GM21390 (cell line): Measurements from ENCODE around the gene PRRG1.
"Not testable (repeated sequence)": the region's sequence is repeated elsewhere in the genome, so short reads cannot be mapped to it uniquely, and the experiment has no call there.

Experiments
- ATAC-seq: cut with Tn5 transposase; IDR thresholded peaks from one replicate; pipeline ENCODE4 v1.9.1; 2021; ENCODE audit not compliant: unreplicated experiment

Gene PRRG1

DNA sequence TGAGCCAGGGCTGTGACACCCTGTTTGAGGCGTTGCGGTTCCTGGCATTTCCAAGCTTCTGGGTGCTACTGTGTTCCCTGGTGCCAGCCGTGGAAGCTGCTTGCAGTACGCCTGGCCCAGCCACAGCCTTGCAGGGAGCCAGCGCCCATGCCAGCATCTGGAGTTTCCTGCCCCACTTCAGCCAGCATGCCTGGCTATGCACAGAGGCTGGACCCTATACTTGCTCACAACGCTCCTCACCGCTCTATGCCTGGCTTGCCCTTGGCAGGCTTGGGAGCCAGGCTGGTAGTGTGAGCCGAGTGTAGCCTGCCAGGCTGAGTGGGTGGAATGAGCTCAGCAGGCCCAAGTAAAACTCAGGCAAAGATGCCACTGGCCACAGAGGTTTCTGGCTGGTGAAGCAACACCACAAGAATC lies 22.4 kb downstream of the PRRG1 start:
- no peak for ATAC-seq

GRCh38 chrX:37378404-37378803 lies 29.2 kb downstream of the PRRG1 start:
- ATAC-seq, result no peak

GRCh38 chrX:37378830-37379229 lies 29.7 kb downstream of the PRRG1 start:
- ATAC-seq, result no peak

DNA sequence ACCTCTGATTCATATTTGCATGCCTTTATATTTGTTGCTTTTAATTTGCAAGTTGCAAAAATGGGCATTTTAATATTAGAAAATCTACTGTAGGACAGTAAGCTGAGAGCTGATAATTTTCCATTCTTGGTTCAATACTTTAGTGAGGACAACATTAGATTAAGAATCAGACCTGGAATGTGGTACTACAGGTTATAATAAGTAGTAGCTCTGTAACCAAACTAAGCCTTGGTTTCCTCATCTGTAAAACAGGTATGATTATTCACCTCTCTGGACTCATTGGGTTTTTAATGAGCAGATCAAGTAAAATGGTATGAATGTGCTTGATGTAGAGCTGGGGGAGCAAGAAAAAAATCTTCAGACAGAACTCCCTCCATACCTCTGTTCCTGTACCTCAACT lies 31.1 kb downstream of the PRRG1 start:
- no peak for ATAC-seq

- ATAC-seq, result no peak
Measured at GRCh38 chrX:37380924-37381323, 31.8 kb downstream of the PRRG1 start.

GRCh38 chrX:37383313-37383712 lies 34.1 kb downstream of the PRRG1 start:
- ATAC-seq, result no peak

DNA sequence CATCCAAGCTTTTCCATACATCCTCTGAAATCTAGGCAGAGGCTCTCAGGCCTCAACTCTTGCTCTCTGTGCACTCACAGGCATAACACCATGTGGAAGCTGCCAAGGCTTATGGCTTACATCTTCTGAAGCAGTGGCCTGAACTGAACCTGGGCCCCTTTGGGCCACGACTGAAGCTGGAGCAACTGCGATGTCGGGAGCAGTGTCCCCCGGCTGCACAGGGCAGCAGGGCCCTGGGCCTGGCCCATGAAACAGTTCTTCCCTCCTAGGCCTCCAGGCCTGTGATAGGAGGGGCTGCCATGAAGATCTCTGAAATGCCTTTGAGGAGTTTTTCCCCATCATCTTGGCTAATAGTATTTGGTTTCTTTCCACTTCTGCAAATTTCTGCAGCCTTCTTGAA lies 39.2 kb downstream of the PRRG1 start:
- no peak for ATAC-seq

- ATAC-seq, result no peak
Measured at GRCh38 chrX:37405956-37406355, 56.8 kb downstream of the PRRG1 start.

DNA sequence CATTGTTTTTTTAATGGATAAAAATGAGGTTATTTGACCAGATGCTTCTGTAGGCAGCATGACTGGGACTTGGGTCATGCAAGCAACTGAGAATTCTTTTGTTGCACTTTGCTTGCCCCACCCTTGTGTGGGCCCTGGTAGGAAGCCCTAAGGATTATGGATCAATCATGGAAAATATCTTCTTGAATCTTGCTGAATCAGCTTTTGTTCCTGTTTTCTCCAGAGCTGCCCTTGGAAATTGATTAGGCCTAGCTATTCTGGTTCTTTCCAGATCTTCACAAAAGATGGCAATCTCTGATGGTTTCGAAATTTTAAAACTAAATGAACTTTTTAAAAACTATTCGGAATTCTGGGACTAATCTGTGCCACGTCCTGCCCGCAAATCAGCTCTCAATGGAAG lies 58.6 kb downstream of the PRRG1 start:
- ATAC-seq, result no peak

DNA sequence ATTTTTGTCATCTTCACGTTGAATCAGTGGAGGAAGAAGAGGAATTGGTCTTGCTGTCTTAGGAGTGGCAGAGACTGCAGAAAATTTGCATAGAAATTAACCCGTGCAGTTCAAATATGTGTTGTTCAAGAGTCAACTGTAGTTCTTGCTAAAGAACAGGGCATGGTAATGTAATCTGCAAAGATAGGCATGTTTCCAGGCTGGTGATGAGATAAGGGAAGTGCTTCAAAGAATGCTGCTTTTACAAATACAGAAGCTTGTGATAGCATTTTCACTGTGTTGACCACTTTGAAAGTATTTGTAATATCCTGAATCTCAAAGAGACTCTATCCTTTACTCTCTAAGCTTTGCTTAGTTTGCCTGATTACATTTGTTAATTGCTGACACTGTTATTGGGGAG lies 60.1 kb downstream of the PRRG1 start:
- ATAC-seq, result no peak

DNA sequence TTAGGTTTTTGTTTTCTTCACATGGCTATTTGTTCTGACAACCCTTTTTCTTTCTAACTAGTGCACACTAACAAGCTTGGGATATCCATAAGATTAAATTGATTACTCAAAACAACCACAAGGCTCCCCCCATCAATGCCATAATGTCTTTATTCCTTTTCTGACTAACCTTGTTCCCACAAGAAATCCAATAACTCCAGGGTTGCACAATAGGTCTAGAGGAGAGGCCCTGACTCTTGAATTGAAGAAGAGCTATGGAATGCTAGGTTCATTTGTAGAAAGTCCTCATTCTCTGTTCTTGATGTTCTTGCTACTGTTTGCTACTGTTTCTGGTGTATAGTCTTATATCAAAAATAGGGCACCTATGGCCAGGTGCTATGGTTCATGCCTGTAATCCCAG lies 71.0 kb downstream of the PRRG1 start:
- no peak for ATAC-seq

DNA sequence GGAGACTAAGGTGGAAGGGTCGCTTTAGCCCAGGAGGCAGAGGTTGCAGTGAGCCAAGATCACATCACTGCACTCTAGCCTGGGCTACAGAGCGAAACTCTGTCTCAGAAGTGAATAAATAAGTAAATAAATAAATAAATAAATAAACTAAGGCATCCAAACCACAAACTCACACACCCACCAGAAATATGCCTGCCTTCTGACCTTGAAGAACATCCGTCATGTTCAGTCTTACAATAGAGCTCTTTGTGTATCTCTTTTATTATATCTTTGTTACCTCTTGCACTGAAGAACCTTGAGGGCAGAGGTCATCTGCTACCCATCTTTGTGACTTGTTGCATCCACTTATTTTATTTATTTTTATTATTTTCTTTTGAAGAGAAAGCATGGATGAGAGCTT lies 71.6 kb downstream of the PRRG1 start:
- no peak for ATAC-seq

GRCh38 chrX:37424000-37424429 lies 74.9 kb downstream of the PRRG1 start:
- no peak for ATAC-seq

DNA sequence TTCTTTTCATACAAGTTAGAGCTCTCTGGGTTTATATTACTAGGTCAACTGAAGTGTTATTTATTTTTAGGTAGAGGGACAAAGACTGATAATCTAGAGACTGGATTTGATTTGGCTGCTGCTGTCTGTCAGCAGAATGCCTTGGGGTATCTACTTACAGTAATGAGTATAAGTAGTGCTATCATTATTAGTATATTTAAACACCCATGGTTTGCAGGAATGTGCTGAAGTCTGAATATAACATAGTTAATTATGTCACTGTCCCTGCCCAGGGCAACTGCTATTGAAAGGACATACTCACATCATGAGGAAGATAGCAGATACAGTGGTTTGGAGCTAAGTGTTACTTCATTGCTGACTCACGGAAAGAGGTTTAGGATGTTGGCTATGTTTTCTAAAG lies 76.2 kb downstream of the PRRG1 start:
- ATAC-seq, result no peak

DNA sequence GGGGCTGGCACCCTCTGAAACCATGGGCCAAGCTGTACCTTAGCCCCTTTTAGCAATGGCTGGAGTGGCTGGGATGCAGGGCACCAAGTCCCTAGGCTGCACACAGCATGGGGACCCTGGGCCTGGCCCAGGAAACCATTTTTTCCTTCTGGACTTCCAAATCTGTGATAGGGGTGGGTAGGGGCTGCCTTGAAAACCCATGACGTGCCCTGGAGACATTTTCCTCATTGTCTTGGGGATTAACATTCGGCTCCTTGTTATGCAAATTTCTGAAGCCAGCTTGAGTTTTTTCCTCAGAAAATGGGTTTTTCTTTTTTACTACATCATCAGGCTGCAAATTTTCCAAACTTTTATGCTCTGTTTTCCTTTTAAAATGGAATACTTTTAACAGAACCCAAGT lies 79.8 kb downstream of the PRRG1 start:
- not testable (repeated sequence) for ATAC-seq

GRCh38 chrX:37434362-37434761 lies 85.2 kb downstream of the PRRG1 start:
- ATAC-seq, result no peak

DNA sequence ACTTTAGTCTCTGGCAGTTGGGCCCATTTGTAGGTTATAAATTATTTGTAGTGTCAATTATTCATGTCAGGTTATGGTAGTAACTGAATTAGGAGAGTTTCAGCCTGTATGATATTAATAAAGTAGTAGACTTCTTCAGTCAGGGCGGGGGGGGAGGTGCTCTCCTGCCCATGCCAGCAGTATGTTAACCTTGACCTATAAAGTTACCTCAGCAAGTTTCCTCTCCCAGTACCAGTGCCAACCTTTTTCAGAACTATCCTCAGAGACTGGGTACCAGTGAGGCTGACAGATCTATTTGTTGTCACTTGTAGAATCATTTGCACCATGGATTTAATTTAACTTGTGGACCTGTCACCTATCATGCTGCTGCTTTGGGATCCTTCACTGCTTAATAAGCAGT lies 88.0 kb downstream of the PRRG1 start:
- ATAC-seq, result no peak

DNA sequence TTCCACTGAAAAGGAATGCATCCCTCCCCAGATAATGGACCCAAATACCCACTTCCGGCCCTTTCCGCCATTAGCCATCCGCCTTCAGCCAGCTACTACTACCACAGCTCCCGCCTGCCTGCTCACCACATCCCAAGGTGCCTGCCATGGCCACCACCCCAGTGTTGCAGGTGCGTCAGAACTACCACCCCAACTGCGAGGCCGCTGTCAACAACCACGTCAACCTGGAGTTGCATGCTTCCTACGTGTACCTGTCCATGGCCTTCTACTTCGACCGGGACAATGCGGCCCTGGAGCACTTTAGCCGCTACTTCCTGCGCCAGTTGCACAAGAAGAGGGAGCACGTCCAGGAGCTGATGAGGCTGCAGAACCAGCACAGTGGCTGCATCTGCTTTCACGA lies 92.2 kb downstream of the PRRG1 start:
- ATAC-seq, result no peak

DNA sequence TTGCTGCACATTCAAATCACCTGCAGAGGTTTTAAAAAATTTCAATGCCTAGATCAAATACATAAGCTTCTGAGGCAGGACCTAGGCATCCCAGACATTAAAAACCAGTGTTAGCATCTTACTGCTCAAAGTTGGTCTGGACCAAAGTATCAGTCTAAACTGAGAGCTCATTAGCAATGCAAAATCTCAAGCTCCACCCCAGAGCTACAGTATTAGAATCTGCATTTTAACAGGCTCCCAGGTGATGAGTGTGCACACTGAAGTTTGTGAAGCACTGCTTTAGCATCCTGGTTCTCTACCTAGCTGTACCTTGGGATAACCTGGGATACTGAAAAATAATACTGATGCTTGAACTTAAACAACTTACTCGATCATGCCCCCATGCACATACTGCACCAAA lies 96.0 kb downstream of the PRRG1 start:
- ATAC-seq, result no peak

- no peak for ATAC-seq
Measured at GRCh38 chrX:37453821-37454220, 104.7 kb downstream of the PRRG1 start.

DNA sequence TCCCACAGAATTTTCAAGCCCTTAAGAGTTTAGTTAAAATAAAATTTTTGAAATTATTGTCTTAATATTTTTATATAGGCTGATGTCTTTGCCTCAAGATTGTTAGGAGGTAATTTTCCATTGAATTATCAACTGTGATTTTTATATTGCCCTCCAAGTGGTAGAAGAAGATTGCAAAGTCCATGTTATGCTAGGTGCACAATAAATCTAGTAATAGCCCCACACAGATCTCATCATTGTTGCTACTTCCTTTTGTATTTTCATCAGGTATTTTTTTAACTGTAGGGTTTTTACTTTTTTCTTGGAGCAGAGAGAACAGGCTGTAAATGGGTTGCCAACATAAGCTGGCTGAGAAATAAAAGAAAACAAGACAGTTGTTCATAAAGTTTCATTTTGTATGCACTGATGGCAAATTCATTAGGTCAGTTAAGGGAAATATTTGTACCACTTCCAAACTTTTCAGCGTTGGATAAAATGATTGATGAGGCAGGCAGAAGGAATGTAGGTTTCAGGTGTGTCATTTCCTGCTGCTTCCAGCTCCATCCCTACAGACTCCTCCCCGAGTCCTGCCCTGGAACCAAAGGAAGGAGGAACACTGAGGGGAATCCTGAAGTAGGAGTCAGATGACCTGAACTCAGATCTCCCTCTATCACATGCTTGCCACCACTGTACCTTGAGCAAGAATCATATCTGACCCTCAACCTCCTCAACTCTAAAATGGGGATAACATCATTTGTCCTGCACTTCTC lies 105.5 kb downstream of the PRRG1 start:
- ATAC-seq, result no peak

DNA sequence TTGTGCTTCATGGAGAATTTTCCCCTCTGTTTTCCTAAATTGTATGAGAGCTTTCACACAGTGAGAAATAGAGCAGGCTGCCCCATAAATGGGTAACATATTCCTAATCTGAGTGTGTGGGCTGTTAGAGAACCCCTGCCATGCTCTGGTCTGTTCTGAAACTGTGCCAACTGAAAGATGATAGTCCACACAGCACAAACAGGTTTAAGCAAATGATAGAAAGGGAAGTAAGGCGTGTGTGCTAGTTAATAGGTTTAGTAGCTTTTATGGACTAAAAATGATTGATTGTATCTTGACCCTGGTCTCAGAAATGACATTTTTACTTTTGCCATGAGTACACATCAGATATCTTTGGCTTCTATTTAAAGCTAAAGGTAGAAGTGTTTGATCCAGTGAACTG lies 106.2 kb downstream of the PRRG1 start:
- no peak for ATAC-seq

DNA sequence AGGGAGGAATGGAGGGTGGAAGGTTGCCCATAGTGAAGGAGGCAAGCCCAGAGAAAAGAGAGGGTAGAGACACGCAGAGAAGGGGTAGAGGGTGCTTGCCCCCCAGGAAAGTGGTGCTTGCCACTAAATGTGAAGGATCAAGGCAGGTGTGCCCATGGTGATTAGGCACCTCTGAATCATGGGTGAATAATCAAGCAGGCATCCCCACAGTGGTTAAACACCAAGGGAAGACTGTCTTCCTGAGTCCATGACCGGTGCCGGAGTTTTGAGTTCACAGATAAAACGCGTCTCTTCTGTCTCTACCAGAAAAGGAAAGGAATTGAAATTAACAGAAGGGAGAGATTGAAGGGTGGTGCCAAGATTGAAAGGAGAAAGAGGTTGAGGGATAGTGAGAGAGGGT lies 111.1 kb downstream of the PRRG1 start:
- not testable (repeated sequence) for ATAC-seq
